ENCODE data around the gene PRDX5. TPM values are rescaled to one million over a fixed set of nuclear protein-coding genes. Genes with fewer than 3 reads are reported as not detected.

Gene PRDX5
- total RNA-seq, 6 donors from 2014 or later, result 146 to 493 (median 309) TPM

- Histone ChIP-seq H3K9me3 (no peaks in the 10 kb centered on the region), H3K4me1 (peaks cover 28 to 37% (median 35%) of the 10 kb centered on the region in 4 donors), H3K4me3 (no peak overlapping the region), H3K36me3 (no peaks in the 10 kb centered on the region), H3K27ac (no peak overlapping the region), H3K27me3 (peaks cover 0 to 60% (median 38%) of the 10 kb centered on the region in 4 donors)
- no peak for TF ChIP-seq POLR2A (IDR thresholded peaks at IDR 0.05)
- no peak for TF ChIP-seq POLR2AphosphoS5 (IDR thresholded peaks at IDR 0.05)
- no peak for TF ChIP-seq EP300 (IDR thresholded peaks at IDR 0.05)
- no peak for TF ChIP-seq CTCF (IDR thresholded peaks at IDR 0.05)
- ATAC-seq (ENCODE audit: low FRiP score in 2 of 2) (no peak), DNase-seq (no peak)
- 21 to 24% methylated on average over 11 to 31 of the region's 34 CpGs for WGBS, 2 donors
These were observed 20.9 kb upstream of the PRDX5 start for GRCh38 chr11:64296830-64297698.

GRCh38 chr11:64297699-64298358 is 20.1 kb upstream of the PRDX5 start:
- Histone ChIP-seq H3K9me3 (no peaks in the 10 kb centered on the region), H3K4me3 (no peak overlapping the region), H3K4me1 (peaks cover 23 to 32% (median 27%) of the 10 kb centered on the region in 4 donors), H3K27me3 (peaks cover 0 to 52% (median 33%) of the 10 kb centered on the region in 4 donors), H3K36me3 (no peaks in the 10 kb centered on the region), H3K27ac (no peak overlapping the region)
- DNase-seq, result no peak
- 32 to 54% methylated on average over 9 to 14 of the region's 18 CpGs for WGBS, 2 donors
- TF ChIP-seq POLR2A (IDR thresholded peaks at IDR 0.05) (no peak), EP300 (IDR thresholded peaks at IDR 0.05) (no peak), CTCF (IDR thresholded peaks at IDR 0.05) (no peak), POLR2AphosphoS5 (IDR thresholded peaks at IDR 0.05) (no peak)
- no peak for ATAC-seq (ENCODE audit: low FRiP score in 2 of 2)

GRCh38 chr11:64298966-64299846 is 18.7 kb upstream of the PRDX5 start:
- ATAC-seq (ENCODE audit: low FRiP score in 2 of 2) (peak in 1 of 2 donors; percentile 55), DNase-seq (peak; percentile 58 to 94)
- Histone ChIP-seq H3K27ac (peak overlapping the region in 2 of 4 donors; percentile 14 to 45), H3K36me3 (no peaks in the 10 kb centered on the region), H3K27me3 (peaks cover 0 to 42% (median 28%) of the 10 kb centered on the region in 4 donors), H3K9me3 (no peaks in the 10 kb centered on the region), H3K4me3 (peak overlapping the region; percentile 15 to 53 (median 44)), H3K4me1 (peaks cover 27 to 39% (median 32%) of the 10 kb centered on the region in 4 donors)
- TF ChIP-seq POLR2AphosphoS5 (IDR thresholded peaks at IDR 0.05), result peak in 1 of 2 donors; percentile 18
- TF ChIP-seq POLR2A (IDR thresholded peaks at IDR 0.05), result peak in 1 of 4 donors; percentile 30
- no peak for TF ChIP-seq EP300 (IDR thresholded peaks at IDR 0.05)
- TF ChIP-seq CTCF (IDR thresholded peaks at IDR 0.05), result no peak
- WGBS, 2 donors, result 6 to 11% methylated on average over 17 to 43 of the region's 60 CpGs

GRCh38 chr11:64299847-64300648 is 17.9 kb upstream of the PRDX5 start, which contains the start of gene CATSPERZ:
CATSPERZ (plus strand) TSS chr11:64300358; CDS start chr11:64300411, 53 bp downstream.
- peak within 1 kb of the TSS; percentile 15 to 53 (median 44) for H3K4me3 ChIP-seq
- no peak for TF ChIP-seq POLR2A (IDR thresholded peaks at IDR 0.05)
- TF ChIP-seq CTCF (IDR thresholded peaks at IDR 0.05), result no peak
- no peak for TF ChIP-seq POLR2AphosphoS5 (IDR thresholded peaks at IDR 0.05)
- ATAC-seq (ENCODE audit: low FRiP score in 2 of 2), result peak in 1 of 2 donors; percentile 1
- H3K9me3 ChIP-seq, result no peaks in the 10 kb centered on the region
- peak within 1 kb of the TSS in 2 of 4 donors; percentile 14 to 45 for H3K27ac ChIP-seq
- no peaks in the 10 kb centered on the region for H3K36me3 ChIP-seq
- no peak for DNase-seq
- H3K4me1 ChIP-seq, result peaks cover 30 to 39% (median 35%) of the 10 kb centered on the region in 4 donors
- WGBS, 2 donors, result 0 to 6% methylated on average over 20 to 41 of the region's 54 CpGs
- H3K27me3 ChIP-seq, result peaks cover 0 to 42% (median 27%) of the 10 kb centered on the region in 4 donors

Data from upper lobe of left lung (tissue), 6 donors.